ENCODE results near the gene ASGR2. TPM values are rescaled to one million over a fixed set of nuclear protein-coding genes. Genes with fewer than 3 reads are reported as not detected.

Gene ASGR2
- total RNA-seq, 1 experiment from 2014 or later = not detected

Small RNA genes lying within 50 kb of the gene (small RNA-seq; reads per million reads assigned to genes)
- 0 reads per million in 2 experiments for gene AC120057.1

Other genes starting within 250 kb of the ASGR2 start
- not detected in 2 replicates for gene ALOX12, start 118.8 kb downstream of the ASGR2 start, total RNA-seq (2014; rRNA removed; shearing (Covaris generic))
- gene RNASEK, start 102.2 kb downstream of the ASGR2 start, total RNA-seq (2014; rRNA removed; shearing (Covaris generic)) = 882 and 947 TPM in 2 replicates
- gene BCL6B, start 91.8 kb downstream of the ASGR2 start, total RNA-seq (2014; rRNA removed; shearing (Covaris generic)) = not detected in 2 replicates
- gene SLC16A13, start 78.8 kb downstream of the ASGR2 start, total RNA-seq (2014; rRNA removed; shearing (Covaris generic)) = 0.61 and 0.64 TPM in 2 replicates
- not detected in 2 replicates for gene SLC16A11, start 70.7 kb downstream of the ASGR2 start, total RNA-seq (2014; rRNA removed; shearing (Covaris generic))
- not detected in 2 replicates for gene CLEC10A, start 34.6 kb downstream of the ASGR2 start, total RNA-seq (2014; rRNA removed; shearing (Covaris generic))
- 0.21 and 0.56 TPM in 2 replicates for gene ASGR1, start 64.5 kb upstream of the ASGR2 start, total RNA-seq (2014; rRNA removed; shearing (Covaris generic))
- 3.7 and 3.9 TPM in 2 replicates for gene DLG4, start 105.0 kb upstream of the ASGR2 start, total RNA-seq (2014; rRNA removed; shearing (Covaris generic))
- 123 and 148 TPM in 2 replicates for gene ACADVL, start 105.1 kb upstream of the ASGR2 start, total RNA-seq (2014; rRNA removed; shearing (Covaris generic))
- gene DVL2, start 119.7 kb upstream of the ASGR2 start, total RNA-seq (2014; rRNA removed; shearing (Covaris generic)) = 86.9 and 91.5 TPM in 2 replicates
- gene PHF23, start 124.6 kb upstream of the ASGR2 start, total RNA-seq (2014; rRNA removed; shearing (Covaris generic)) = 69.0 and 81.3 TPM in 2 replicates
- 237 and 305 TPM in 2 replicates for gene GABARAP, start 127.6 kb upstream of the ASGR2 start, total RNA-seq (2014; rRNA removed; shearing (Covaris generic))
- 26.9 and 29.2 TPM in 2 replicates for gene CTDNEP1, start 136.9 kb upstream of the ASGR2 start, total RNA-seq (2014; rRNA removed; shearing (Covaris generic))
- 43.8 and 58.7 TPM in 2 replicates for gene ELP5, start 137.4 kb upstream of the ASGR2 start, total RNA-seq (2014; rRNA removed; shearing (Covaris generic))
- gene CLDN7, start 147.7 kb upstream of the ASGR2 start, total RNA-seq (2014; rRNA removed; shearing (Covaris generic)) = not detected in 2 replicates
- gene SLC2A4, start 166.9 kb upstream of the ASGR2 start, total RNA-seq (2014; rRNA removed; shearing (Covaris generic)) = 0.79 and 1.1 TPM in 2 replicates
- gene YBX2, start 179.8 kb upstream of the ASGR2 start, total RNA-seq (2014; rRNA removed; shearing (Covaris generic)) = 0.08 and 0.59 TPM in 2 replicates
- 839 and 914 TPM in 2 replicates for gene EIF5A, start 192.8 kb upstream of the ASGR2 start, total RNA-seq (2014; rRNA removed; shearing (Covaris generic))
- gene GPS2, start 200.5 kb upstream of the ASGR2 start, total RNA-seq (2014; rRNA removed; shearing (Covaris generic)) = 73.7 and 74.8 TPM in 2 replicates
- gene NEURL4, start 214.5 kb upstream of the ASGR2 start, total RNA-seq (2014; rRNA removed; shearing (Covaris generic)) = 13.6 and 19.4 TPM in 2 replicates
- gene ACAP1, start 221.7 kb upstream of the ASGR2 start, total RNA-seq (2014; rRNA removed; shearing (Covaris generic)) = 0.03 TPM in 1 of 2 replicates, not detected in the other
- gene KCTD11, start 237.3 kb upstream of the ASGR2 start, total RNA-seq (2014; rRNA removed; shearing (Covaris generic)) = 2.0 and 2.5 TPM in 2 replicates
- gene TMEM95, start 240.3 kb upstream of the ASGR2 start, total RNA-seq (2014; rRNA removed; shearing (Covaris generic)) = not detected in 2 replicates